DOHH2 (cell line): ENCODE measurements around the gene IPCEF1.

Experiments used
- CTCF ChIP-seq: fragments of 200-600 bp; sonication (generic); IDR thresholded peaks from one replicate; pipeline ENCODE4 v1.5.1; 2014; ENCODE audit warnings: antibody characterized with exemption, mild to moderate bottlenecking, low read depth, low read length; ENCODE audit not compliant: poor library complexity, severe bottlenecking
- EZH2phosphoT487 ChIP-seq: fragments of 200-600 bp; sonication (generic); IDR thresholded peaks from 2 replicates; pipeline ENCODE4 v1.6.1; 2017; ENCODE audit warnings: borderline replicate concordance, mild to moderate bottlenecking, antibody characterized with exemption, low read length, moderate library complexity, mixed read lengths

GRCh38 chr6:154206141-154206540 is 150.5 kb downstream of the IPCEF1 start:
- no peak for TF ChIP-seq CTCF
- no peak for TF ChIP-seq EZH2phosphoT487
